K562 (cell line): Measurements from ENCODE around the gene PPP1R15B. TPM values are rescaled to one million over a fixed set of nuclear protein-coding genes. Genes with fewer than 3 reads are reported as not detected.

Experiments used
- ASH1L ChIP-seq: fragments of 450-650 bp; IDR thresholded peaks from 2 replicates; pipeline ENCODE4 v1.6.1; 2018; ENCODE audit warnings: borderline replicate concordance, mild to moderate bottlenecking, low read depth; ENCODE audit not compliant: partially characterized antibody
- ELF2 ChIP-seq: fragments of 250-450 bp; sonication (Bioruptor Pico); IDR thresholded peaks from 2 replicates; pipeline ENCODE4 v1.5.0; 2021; ENCODE audit warnings: mild to moderate bottlenecking
- ELF4 ChIP-seq: fragments of 450-650 bp; formaldehyde crosslinking; IDR thresholded peaks from 2 replicates; pipeline ENCODE4 v1.4.0; 2022; ENCODE audit warnings: missing genetic modification characterization
- GABPB1 ChIP-seq: sonication (generic); formaldehyde crosslinking; IDR thresholded peaks from 2 replicates; pipeline ENCODE4 v1.8.0; 2022; ENCODE audit warnings: mild to moderate bottlenecking, missing genetic modification reagents
- HNRNPUL1 ChIP-seq: fragments of 200-400 bp; formaldehyde crosslinking; IDR thresholded peaks from 2 replicates; pipeline ENCODE4 v1.6.1; 2017; ENCODE audit warnings: low read length
- L3MBTL2 ChIP-seq: fragments of 450-650 bp; IDR thresholded peaks from 2 replicates; pipeline ENCODE4 v1.6.1; 2016; ENCODE audit warnings: mild to moderate bottlenecking, moderate library complexity
- MEF2A ChIP-seq: IDR thresholded peaks from 2 replicates; pipeline ENCODE4 v1.6.1; 2011; ENCODE audit warnings: low read depth, mild to moderate bottlenecking, low read length, moderate library complexity; ENCODE audit not compliant: control insufficient read depth
- RHOXF2B ChIP-seq: fragments of 250-450 bp; sonication (Bioruptor Pico); conservative IDR thresholded peaks from 2 replicates; pipeline ENCODE4 v1.5.1; 2021
- SMARCA5 ChIP-seq: fragments of 450-650 bp; IDR thresholded peaks from 2 replicates; pipeline ENCODE4 v1.6.1; 2016
- SMARCE1 ChIP-seq: fragments of 450-650 bp; IDR thresholded peaks from 2 replicates; pipeline ENCODE4 v1.7.1; 2016; ENCODE audit warnings: mild to moderate bottlenecking
- SMC3 ChIP-seq: conservative IDR thresholded peaks from 2 replicates; pipeline ENCODE4 v1.6.1; 2011; ENCODE audit warnings: low read depth, low read length, improper control_type of control experiment; ENCODE audit not compliant: insufficient read depth
- TBL1XR1 ChIP-seq, 2 experiments: IDR thresholded peaks; 2 replicates each; pipeline ENCODE4 v1.6.1; 2012; ENCODE audit warnings: improper control_type of control experiment in 2 of 2, low read length in 2 of 2, mild to moderate bottlenecking in 1 of 2
- TCF7 ChIP-seq: sonication (generic); IDR thresholded peaks from 2 replicates; pipeline ENCODE4 v1.6.1; 2016; ENCODE audit warnings: antibody characterized with exemption, borderline replicate concordance
- TRIM28 ChIP-seq: fragments of 450-650 bp; IDR thresholded peaks from 2 replicates; pipeline ENCODE4 v1.6.1; 2017
- ZFP36 ChIP-seq: fragments of 150-350 bp; IDR thresholded peaks from 2 replicates; pipeline ENCODE4 v1.6.1; 2018; ENCODE audit warnings: low read length, low read depth; ENCODE audit not compliant: partially characterized antibody
- ZNF41 ChIP-seq: fragments of 250-450 bp; sonication (Bioruptor Pico); conservative IDR thresholded peaks from 2 replicates; pipeline ENCODE4 v1.4.0; 2020; ENCODE audit warnings: mild to moderate bottlenecking
- ZNF785 ChIP-seq: fragments of 250-450 bp; sonication (Bioruptor Pico); IDR thresholded peaks from 2 replicates; pipeline ENCODE4 v1.4.0; 2020; ENCODE audit warnings: mild to moderate bottlenecking
- polyA plus RNA-seq, 8 experiments: library from polyadenylated mRNA; depleted of rRNA in 4 of 8; stranded (reverse) in 5 of 8; unstranded in 3 of 8; fragments of >200 nt; fragmentation: Nextera tagmentation in 2 of 8; fragmentation: Illumina TruSeq in 1 of 8; extraction: Ambion mirVana in 2 of 8; extraction: Trizol in 1 of 8; gene quantifications; 2 replicates each; pipeline versions ENCODE4 v1.2.1 to v1.2.3, GENCODE V29; 2011 to 2014; ENCODE audit warnings: inconsistent platforms in 1 of 8, missing spikeins in 1 of 8
- total RNA-seq, 7 experiments: library from RNA; depleted of rRNA in 6 of 7; stranded (reverse); fragments of >200 nt in 6 of 7; fragmentation: Illumina TruSeq in 2 of 7; extraction: Trizol in 2 of 7; gene quantifications; 2 replicates each; pipeline versions ENCODE4 v1.2.1 to v1.2.3, GENCODE V29; 2011 to 2021; ENCODE audit warnings: low replicate concordance in 1 of 7
- TF ChIP-seq, protein P1 (sequence below): fragments of 450-650 bp; conservative IDR thresholded peaks from 2 replicates; pipeline ENCODE4 v1.6.1; 2016; ENCODE audit warnings: missing genetic modification characterization, low read depth, mild to moderate bottlenecking, missing compliant biosample characterization, moderate library complexity
- TF ChIP-seq, protein P2 (sequence below): fragments of 200-800 bp; sonication (Bioruptor generic); IDR thresholded peaks from 2 replicates; pipeline ENCODE4 v1.6.1; 2016; ENCODE audit warnings: missing genetic modification characterization, missing compliant biosample characterization
- TF ChIP-seq, protein P3 (sequence below): fragments of 450-650 bp; IDR thresholded peaks from 2 replicates; pipeline ENCODE4 v1.6.1; 2016; ENCODE audit warnings: mild to moderate bottlenecking

PPP1R15B gene
- total and polyA plus RNA-seq, 9 of the 15 experiments (the other 6 are each of a cell fraction or from before 2014, with no cell fraction given): 17.0 to 48.1 (median 30.8) TPM

DNA sequence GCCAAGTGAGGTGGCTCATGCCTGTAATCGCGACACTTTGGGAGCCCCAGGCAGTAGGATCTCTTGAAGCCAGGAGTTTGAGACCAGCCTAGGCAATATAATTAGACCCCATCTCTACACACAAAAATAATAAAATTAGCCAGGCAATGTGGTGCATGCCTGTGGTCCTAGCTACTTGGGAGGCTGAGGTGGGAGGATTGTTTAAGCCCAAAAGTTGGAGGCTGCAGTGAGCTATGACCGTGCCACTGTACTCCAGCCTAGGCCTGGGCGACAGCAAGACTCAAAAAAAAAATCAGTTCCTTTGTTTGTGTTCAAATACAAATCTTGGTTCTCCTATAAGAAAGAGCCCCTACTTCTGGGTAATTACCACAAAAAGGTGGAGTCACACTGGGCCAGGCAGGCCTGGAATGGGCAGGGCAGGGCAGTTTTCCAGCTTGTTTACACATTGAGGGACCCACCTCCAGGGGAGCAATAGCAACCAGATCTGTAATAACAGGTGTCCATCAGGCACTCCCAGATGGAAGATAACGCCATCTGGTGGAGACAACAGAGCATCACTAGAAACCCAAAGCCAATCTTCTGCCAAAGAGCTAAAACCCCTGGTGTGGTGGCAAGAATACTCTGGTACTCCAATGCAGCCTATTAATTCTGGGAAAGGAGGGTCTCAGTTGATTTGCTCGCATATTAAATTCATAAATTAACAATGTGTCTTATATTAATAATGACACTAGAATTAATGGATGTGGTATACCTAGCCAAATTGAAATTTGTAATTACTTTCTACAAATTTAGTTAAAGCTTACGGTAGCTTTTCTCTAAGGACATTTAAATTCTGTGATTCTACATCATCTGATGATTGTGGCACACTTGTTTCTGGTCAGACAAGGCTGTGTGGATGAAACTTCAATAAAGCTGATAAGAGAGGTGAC, 13.2 kb downstream of the PPP1R15B start (continued):
- no peak for TF ChIP-seq TRIM28
- TF ChIP-seq, protein P1, sequence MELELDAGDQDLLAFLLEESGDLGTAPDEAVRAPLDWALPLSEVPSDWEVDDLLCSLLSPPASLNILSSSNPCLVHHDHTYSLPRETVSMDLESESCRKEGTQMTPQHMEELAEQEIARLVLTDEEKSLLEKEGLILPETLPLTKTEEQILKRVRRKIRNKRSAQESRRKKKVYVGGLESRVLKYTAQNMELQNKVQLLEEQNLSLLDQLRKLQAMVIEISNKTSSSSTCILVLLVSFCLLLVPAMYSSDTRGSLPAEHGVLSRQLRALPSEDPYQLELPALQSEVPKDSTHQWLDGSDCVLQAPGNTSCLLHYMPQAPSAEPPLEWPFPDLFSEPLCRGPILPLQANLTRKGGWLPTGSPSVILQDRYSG: no peak
- TF ChIP-seq GABPB1 (CRISPR knock-in tag): no peak
- TF ChIP-seq SMARCA5: no peak
- no peak for TF ChIP-seq TBL1XR1 (IDR thresholded peaks at IDR 0.05; ENCODE audit: low read length in 2 of 2)
- TF ChIP-seq, protein P2, sequence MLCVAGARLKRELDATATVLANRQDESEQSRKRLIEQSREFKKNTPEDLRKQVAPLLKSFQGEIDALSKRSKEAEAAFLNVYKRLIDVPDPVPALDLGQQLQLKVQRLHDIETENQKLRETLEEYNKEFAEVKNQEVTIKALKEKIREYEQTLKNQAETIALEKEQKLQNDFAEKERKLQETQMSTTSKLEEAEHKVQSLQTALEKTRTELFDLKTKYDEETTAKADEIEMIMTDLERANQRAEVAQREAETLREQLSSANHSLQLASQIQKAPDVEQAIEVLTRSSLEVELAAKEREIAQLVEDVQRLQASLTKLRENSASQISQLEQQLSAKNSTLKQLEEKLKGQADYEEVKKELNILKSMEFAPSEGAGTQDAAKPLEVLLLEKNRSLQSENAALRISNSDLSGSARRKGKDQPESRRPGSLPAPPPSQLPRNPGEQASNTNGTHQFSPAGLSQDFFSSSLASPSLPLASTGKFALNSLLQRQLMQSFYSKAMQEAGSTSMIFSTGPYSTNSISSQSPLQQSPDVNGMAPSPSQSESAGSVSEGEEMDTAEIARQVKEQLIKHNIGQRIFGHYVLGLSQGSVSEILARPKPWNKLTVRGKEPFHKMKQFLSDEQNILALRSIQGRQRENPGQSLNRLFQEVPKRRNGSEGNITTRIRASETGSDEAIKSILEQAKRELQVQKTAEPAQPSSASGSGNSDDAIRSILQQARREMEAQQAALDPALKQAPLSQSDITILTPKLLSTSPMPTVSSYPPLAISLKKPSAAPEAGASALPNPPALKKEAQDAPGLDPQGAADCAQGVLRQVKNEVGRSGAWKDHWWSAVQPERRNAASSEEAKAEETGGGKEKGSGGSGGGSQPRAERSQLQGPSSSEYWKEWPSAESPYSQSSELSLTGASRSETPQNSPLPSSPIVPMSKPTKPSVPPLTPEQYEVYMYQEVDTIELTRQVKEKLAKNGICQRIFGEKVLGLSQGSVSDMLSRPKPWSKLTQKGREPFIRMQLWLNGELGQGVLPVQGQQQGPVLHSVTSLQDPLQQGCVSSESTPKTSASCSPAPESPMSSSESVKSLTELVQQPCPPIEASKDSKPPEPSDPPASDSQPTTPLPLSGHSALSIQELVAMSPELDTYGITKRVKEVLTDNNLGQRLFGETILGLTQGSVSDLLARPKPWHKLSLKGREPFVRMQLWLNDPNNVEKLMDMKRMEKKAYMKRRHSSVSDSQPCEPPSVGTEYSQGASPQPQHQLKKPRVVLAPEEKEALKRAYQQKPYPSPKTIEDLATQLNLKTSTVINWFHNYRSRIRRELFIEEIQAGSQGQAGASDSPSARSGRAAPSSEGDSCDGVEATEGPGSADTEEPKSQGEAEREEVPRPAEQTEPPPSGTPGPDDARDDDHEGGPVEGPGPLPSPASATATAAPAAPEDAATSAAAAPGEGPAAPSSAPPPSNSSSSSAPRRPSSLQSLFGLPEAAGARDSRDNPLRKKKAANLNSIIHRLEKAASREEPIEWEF: no peak
- no peak for TF ChIP-seq RHOXF2B
- TF ChIP-seq SMARCE1: no peak
- TF ChIP-seq ZNF41 (CRISPR knock-in tag): no peak
- TF ChIP-seq ASH1L: no peak
- TF ChIP-seq TCF7: no peak
- TF ChIP-seq SMC3: peak; percentile 77
- no peak for TF ChIP-seq HNRNPUL1
- no peak for TF ChIP-seq MEF2A
- 0 out of 2 replicates have a peak, but pooled peaks have one; percentile 17 for TF ChIP-seq L3MBTL2
- no peak for TF ChIP-seq ELF4 (CRISPR knock-in tag)
- no peak for TF ChIP-seq ELF2 (CRISPR knock-in tag)
- no peak for TF ChIP-seq ZNF785 (CRISPR knock-in tag)
- no peak for TF ChIP-seq ZFP36
- TF ChIP-seq, protein P3, sequence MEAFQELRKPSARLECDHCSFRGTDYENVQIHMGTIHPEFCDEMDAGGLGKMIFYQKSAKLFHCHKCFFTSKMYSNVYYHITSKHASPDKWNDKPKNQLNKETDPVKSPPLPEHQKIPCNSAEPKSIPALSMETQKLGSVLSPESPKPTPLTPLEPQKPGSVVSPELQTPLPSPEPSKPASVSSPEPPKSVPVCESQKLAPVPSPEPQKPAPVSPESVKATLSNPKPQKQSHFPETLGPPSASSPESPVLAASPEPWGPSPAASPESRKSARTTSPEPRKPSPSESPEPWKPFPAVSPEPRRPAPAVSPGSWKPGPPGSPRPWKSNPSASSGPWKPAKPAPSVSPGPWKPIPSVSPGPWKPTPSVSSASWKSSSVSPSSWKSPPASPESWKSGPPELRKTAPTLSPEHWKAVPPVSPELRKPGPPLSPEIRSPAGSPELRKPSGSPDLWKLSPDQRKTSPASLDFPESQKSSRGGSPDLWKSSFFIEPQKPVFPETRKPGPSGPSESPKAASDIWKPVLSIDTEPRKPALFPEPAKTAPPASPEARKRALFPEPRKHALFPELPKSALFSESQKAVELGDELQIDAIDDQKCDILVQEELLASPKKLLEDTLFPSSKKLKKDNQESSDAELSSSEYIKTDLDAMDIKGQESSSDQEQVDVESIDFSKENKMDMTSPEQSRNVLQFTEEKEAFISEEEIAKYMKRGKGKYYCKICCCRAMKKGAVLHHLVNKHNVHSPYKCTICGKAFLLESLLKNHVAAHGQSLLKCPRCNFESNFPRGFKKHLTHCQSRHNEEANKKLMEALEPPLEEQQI: no peak
